GM21526 (cell line): ENCODE results near the gene ELAPOR2.
"Not testable (repeated sequence)": the region's sequence is repeated elsewhere in the genome, so short reads cannot be mapped to it uniquely, and the experiment has no call there.

Experiments used
- ATAC-seq: cut with Tn5 transposase; IDR thresholded peaks from one replicate; pipeline ENCODE4 v1.9.1; 2021; ENCODE audit warnings: moderate library complexity; ENCODE audit not compliant: unreplicated experiment, low FRiP score

The ELAPOR2 gene

GRCh38 chr7:87059525-87060287, at the start of gene ELAPOR2:
Gene ELAPOR2, minus strand, starts transcription at chr7:87059654. Its CDS starts 141 bp downstream, at chr7:87059513.
- ATAC-seq = peak; percentile 93

GRCh38 chr7:87107949-87108776, 48.7 kb upstream of the ELAPOR2 start:
- no peak for ATAC-seq

- no peak for ATAC-seq
These were observed 47.6 kb upstream of the ELAPOR2 start for GRCh38 chr7:87106974-87107612.

GRCh38 chr7:87105401-87105800, 45.9 kb upstream of the ELAPOR2 start:
- no peak for ATAC-seq

GRCh38 chr7:87100326-87100725, 40.9 kb upstream of the ELAPOR2 start:
- no peak for ATAC-seq

- ATAC-seq = not testable (repeated sequence)
These were observed 37.9 kb upstream of the ELAPOR2 start for GRCh38 chr7:87097375-87097774.

GRCh38 chr7:87094322-87094721, 34.9 kb upstream of the ELAPOR2 start:
- ATAC-seq = no peak

- ATAC-seq = no peak
These were observed 33.2 kb upstream of the ELAPOR2 start for GRCh38 chr7:87092568-87093091.

- ATAC-seq = no peak
These were observed 32.1 kb upstream of the ELAPOR2 start for GRCh38 chr7:87091487-87092066.

- ATAC-seq = no peak
These were observed 24.5 kb upstream of the ELAPOR2 start for GRCh38 chr7:87083865-87084519.

GRCh38 chr7:87082675-87083074, 23.2 kb upstream of the ELAPOR2 start:
- ATAC-seq = no peak

GRCh38 chr7:87075671-87076404, 16.4 kb upstream of the ELAPOR2 start:
- ATAC-seq = no peak

- ATAC-seq = no peak
These were observed 8.3 kb upstream of the ELAPOR2 start for GRCh38 chr7:87067788-87068187.

GRCh38 chr7:87060288-87060537, 759 bp upstream of the ELAPOR2 start:
- ATAC-seq = no peak

- ATAC-seq = peak; percentile 48
These were observed 520 bp downstream of the ELAPOR2 start for GRCh38 chr7:87058744-87059524.

- no peak for ATAC-seq
These were observed 2.2 kb downstream of the ELAPOR2 start for GRCh38 chr7:87057210-87057609.

- no peak for ATAC-seq
These were observed 3.1 kb downstream of the ELAPOR2 start for GRCh38 chr7:87056346-87056745.

- ATAC-seq = no peak
These were observed 10.6 kb downstream of the ELAPOR2 start for GRCh38 chr7:87048839-87049238.

GRCh38 chr7:87046456-87046855, 13.0 kb downstream of the ELAPOR2 start:
- ATAC-seq = no peak
